Spleen (tissue), 11 donors: ENCODE data around the gene ZC3H8. TPM values are rescaled to one million over a fixed set of nuclear protein-coding genes. Genes with fewer than 3 reads are reported as not detected.

ENCODE experiments used
- DNase-seq: peaks from one replicate; pipeline ENCODE4 v3.0.0-alpha.2; 2020
- H3K27ac ChIP-seq, 8 donors: fragments of 200-600 bp; sonication (generic) in 7 of 8; 1 replicate in 4 of 8; 2 replicates in 4 of 8; pipeline versions ENCODE4 v1.5.0 to v1.8.0; 2016 to 2021; ENCODE audit warnings: inconsistent platforms in 4 of 8, mild to moderate bottlenecking in 4 of 8, moderate library complexity in 1 of 8
- H3K27me3 ChIP-seq, 7 donors: fragments of 200-600 bp; sonication (generic) in 6 of 7; replicated peaks in 1 of 7; 1 replicate in 4 of 7; 2 replicates in 3 of 7; pipeline versions ENCODE4 v1.5.0 to v1.8.0; 2016 to 2021; ENCODE audit warnings: inconsistent platforms in 3 of 7, mild to moderate bottlenecking in 1 of 7
- H3K36me3 ChIP-seq, 6 donors: fragments of 200-600 bp; sonication (generic) in 5 of 6; 1 replicate in 4 of 6; 2 replicates in 2 of 6; pipeline versions ENCODE4 v1.5.0 to v1.8.0; 2016 to 2021; ENCODE audit warnings: inconsistent platforms in 2 of 6
- H3K4me1 ChIP-seq, 6 donors: fragments of 200-600 bp; sonication (generic) in 5 of 6; 1 replicate in 3 of 6; 2 replicates in 3 of 6; pipeline versions ENCODE4 v1.5.0 to v1.8.0; 2016 to 2021; ENCODE audit warnings: inconsistent platforms in 3 of 6
- H3K4me3 ChIP-seq, 8 donors: fragments of 200-600 bp; sonication (generic) in 7 of 8; 1 replicate in 4 of 8; 2 replicates in 4 of 8; pipeline versions ENCODE4 v1.5.0 to v1.8.0; 2016 to 2021; ENCODE audit warnings: inconsistent platforms in 4 of 8, mild to moderate bottlenecking in 4 of 8, moderate library complexity in 2 of 8
- H3K9me3 ChIP-seq, 8 donors: fragments of 200-600 bp; sonication (generic) in 7 of 8; 1 replicate in 4 of 8; 2 replicates in 4 of 8; pipeline versions ENCODE4 v1.5.0 to v1.8.0; 2016 to 2021; ENCODE audit warnings: inconsistent platforms in 4 of 8
- CTCF ChIP-seq, 11 experiments: fragments of 200-600 bp in 7 of 11; fragments of 450-650 bp in 4 of 11; sonication (generic) in 4 of 11; IDR thresholded peaks in 8 of 11; conservative IDR thresholded peaks in 3 of 11; 1 replicate in 7 of 11; 2 replicates in 4 of 11; pipeline versions ENCODE4 v1.4.0 to v1.8.0; 2016 to 2021; ENCODE audit warnings: antibody characterized with exemption in 11 of 11, inconsistent platforms in 4 of 11, mild to moderate bottlenecking in 1 of 11
- POLR2A ChIP-seq, 3 donors: fragments of 450-650 bp; IDR thresholded peaks; one replicate each; pipeline ENCODE4 v1.5.1; 2017; ENCODE audit warnings: antibody characterized with exemption in 3 of 3, mild to moderate bottlenecking in 1 of 3
- POLR2AphosphoS5 ChIP-seq, 3 donors: sonication (generic); formaldehyde crosslinking; IDR thresholded peaks; one replicate each; pipeline ENCODE4 v1.5.1; 2017; ENCODE audit warnings: antibody characterized with exemption in 3 of 3
- WGBS, 5 donors: extraction: QIAGEN DNeasy Blood & Tissue Kit in 3 of 5; methylation state at CpG; one replicate each; pipeline versions ENCODE4 v1.1.5 to v1.1.7; 2013 to 2018; 5-methylcytosine and 5-hydroxymethylcytosine counted together
- intact Hi-C: fragments of 100-400 bp; cut with DNase I; formaldehyde crosslinking; loops from one replicate; pipeline ENCODE4 v1.15.0; 2023; ENCODE audit warnings: low total_unique reads
- polyA plus RNA-seq, 3 donors: library from polyadenylated mRNA; stranded (reverse); fragments of 200-250 nt; gene quantifications; one replicate each; pipeline ENCODE4 v1.2.1, GENCODE V29; 2013
- total RNA-seq, 7 donors: library from RNA; depleted of rRNA in 3 of 7; stranded (reverse); fragments of >200 nt in 3 of 7; fragmentation: NEBNext Ultra II Directional in 4 of 7; extraction: Animal tissue kit (Norgen Biotek cat#: 25700) in 4 of 7; gene quantifications; one replicate each; pipeline versions ENCODE4 v1.1.0 to v1.2.1, GENCODE V29; 2016 to 2021
- donor health status: healthy with polysubstance abuse.
- donor health status: DM: no; HTN: no; CAD: no; lungs with moderate emphysema.
- donor health status: DM: no; HTN: no; CAD: no.
- donor health status: Bipolar disorder and iron deficiency.
- donor health status: healthy.
- donor health status: DM: no; HTN: no; CAD: no.
- donor health status: DM: yes; HTN: yes; CAD: no.

Gene ZC3H8
- total and polyA plus RNA-seq, 10 donors: 5.7 to 70.5 (median 13.2) TPM

GRCh38 chr2:112173646-112174319 is 81.1 kb downstream of the ZC3H8 start:
- no peak overlapping the region for H3K27ac ChIP-seq
- 89 to 93% (median 91%) methylated on average over 11 of the region's 11 CpGs for WGBS, 5 donors
- DNase-seq: no peak
- TF ChIP-seq POLR2AphosphoS5 (IDR thresholded peaks at IDR 0.05): no peak
- TF ChIP-seq POLR2A (IDR thresholded peaks at IDR 0.05): no peak
- no peak for TF ChIP-seq CTCF (IDR thresholded peaks at IDR 0.05 in 8 of 11, conservative IDR thresholded peaks at IDR 0.05 in 3 of 11)
- no peaks in the 10 kb centered on the region for H3K9me3 ChIP-seq
- H3K27me3 ChIP-seq: peaks cover 0 to 9% (median 0%) of the 10 kb centered on the region in 7 donors
- H3K4me1 ChIP-seq: no peaks in the 10 kb centered on the region
- no peaks in the 10 kb centered on the region for H3K36me3 ChIP-seq
- H3K4me3 ChIP-seq: no peak overlapping the region
- intact Hi-C loops: no loop called here

- WGBS, 5 donors: 89 to 99% (median 94%) methylated on average over 4 of the region's 4 CpGs
- TF ChIP-seq CTCF (IDR thresholded peaks at IDR 0.05 in 8 of 11, conservative IDR thresholded peaks at IDR 0.05 in 3 of 11) (no peak), POLR2A (IDR thresholded peaks at IDR 0.05) (no peak), POLR2AphosphoS5 (IDR thresholded peaks at IDR 0.05) (no peak)
- no peak for DNase-seq
- intact Hi-C loops: no loop called here
- no peaks in the 10 kb centered on the region for H3K27me3 ChIP-seq
- H3K9me3 ChIP-seq: no peaks in the 10 kb centered on the region
- no peaks in the 10 kb centered on the region for H3K4me1 ChIP-seq
- H3K27ac ChIP-seq: no peak overlapping the region
- no peaks in the 10 kb centered on the region for H3K36me3 ChIP-seq
- H3K4me3 ChIP-seq: no peak overlapping the region
These were observed 84.3 kb downstream of the ZC3H8 start for GRCh38 chr2:112170495-112170894.

GRCh38 chr2:112168422-112169124 is 86.3 kb downstream of the ZC3H8 start:
- WGBS, 5 donors: 78 to 88% (median 84%) methylated on average over 10 of the region's 10 CpGs
- no peak overlapping the region for H3K27ac ChIP-seq
- intact Hi-C loops: no loop called here
- DNase-seq: no peak
- H3K4me3 ChIP-seq: no peak overlapping the region
- TF ChIP-seq POLR2A (IDR thresholded peaks at IDR 0.05) (no peak), CTCF (IDR thresholded peaks at IDR 0.05 in 8 of 11, conservative IDR thresholded peaks at IDR 0.05 in 3 of 11) (no peak), POLR2AphosphoS5 (IDR thresholded peaks at IDR 0.05) (no peak)
- H3K9me3 ChIP-seq: no peaks in the 10 kb centered on the region
- no peaks in the 10 kb centered on the region for H3K36me3 ChIP-seq
- H3K4me1 ChIP-seq: no peaks in the 10 kb centered on the region
- H3K27me3 ChIP-seq: no peaks in the 10 kb centered on the region

GRCh38 chr2:112166806-112167499 is 87.9 kb downstream of the ZC3H8 start:
- WGBS, 5 donors: 79 to 88% (median 84%) methylated on average over 14 of the region's 14 CpGs
- no peaks in the 10 kb centered on the region for H3K4me1 ChIP-seq
- TF ChIP-seq POLR2AphosphoS5 (IDR thresholded peaks at IDR 0.05) (no peak), CTCF (IDR thresholded peaks at IDR 0.05 in 8 of 11, conservative IDR thresholded peaks at IDR 0.05 in 3 of 11) (no peak)
- DNase-seq: no peak
- H3K27ac ChIP-seq: no peak overlapping the region
- H3K9me3 ChIP-seq: no peaks in the 10 kb centered on the region
- H3K4me3 ChIP-seq: no peak overlapping the region
- no peaks in the 10 kb centered on the region for H3K27me3 ChIP-seq
- no peaks in the 10 kb centered on the region for H3K36me3 ChIP-seq
- intact Hi-C loops: no loop called here
